Stimulated activated CD8-positive, alpha-beta memory T cell treated with anti-CD3 and anti-CD28 coated beads, Interleukin-4, amount 100 ng/mL, for 24 hours (primary cell): ENCODE measurements around the gene ZBTB4.
"Not testable (repeated sequence)": the region's sequence is repeated elsewhere in the genome, so short reads cannot be mapped to it uniquely, and the experiment has no call there.

Experiments used
- DNase-seq: peaks from one replicate; pipeline ENCODE4 v3.0.0-alpha.2; 2020; ENCODE audit warnings: low read depth

The ZBTB4 gene

DNA sequence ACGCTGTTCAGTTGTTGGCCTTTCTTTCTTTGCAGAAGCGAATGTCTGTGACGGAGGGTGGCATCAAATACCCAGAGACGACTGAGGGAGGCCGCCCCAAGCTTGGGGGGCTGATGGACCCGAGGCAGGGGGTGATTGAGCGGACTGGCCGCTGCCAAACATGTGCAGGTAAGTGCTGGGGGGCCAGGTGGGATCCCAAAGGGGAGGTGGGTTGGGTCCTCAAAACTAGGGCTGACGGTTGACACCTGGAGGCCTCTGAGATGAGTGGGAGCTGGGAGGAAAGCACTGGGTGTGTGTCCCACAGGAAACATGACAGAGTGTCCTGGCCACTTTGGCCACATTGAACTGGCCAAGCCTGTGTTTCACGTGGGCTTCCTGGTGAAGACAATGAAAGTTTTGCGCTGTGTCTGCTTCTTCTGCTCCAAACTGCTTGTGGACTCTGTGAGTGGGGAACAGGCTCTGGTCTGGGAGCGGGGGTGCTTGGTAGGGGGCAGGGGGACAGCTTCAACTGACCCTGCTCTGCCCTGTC, 16.5 kb upstream of the ZBTB4 start:
- no peak for DNase-seq

GRCh38 chr17:7493941-7494340, 14.5 kb upstream of the ZBTB4 start:
- no peak for DNase-seq

- no peak for DNase-seq
Observed at GRCh38 chr17:7491583-7491982, 12.2 kb upstream of the ZBTB4 start.

GRCh38 chr17:7490144-7490543, 10.7 kb upstream of the ZBTB4 start:
- no peak for DNase-seq

DNA sequence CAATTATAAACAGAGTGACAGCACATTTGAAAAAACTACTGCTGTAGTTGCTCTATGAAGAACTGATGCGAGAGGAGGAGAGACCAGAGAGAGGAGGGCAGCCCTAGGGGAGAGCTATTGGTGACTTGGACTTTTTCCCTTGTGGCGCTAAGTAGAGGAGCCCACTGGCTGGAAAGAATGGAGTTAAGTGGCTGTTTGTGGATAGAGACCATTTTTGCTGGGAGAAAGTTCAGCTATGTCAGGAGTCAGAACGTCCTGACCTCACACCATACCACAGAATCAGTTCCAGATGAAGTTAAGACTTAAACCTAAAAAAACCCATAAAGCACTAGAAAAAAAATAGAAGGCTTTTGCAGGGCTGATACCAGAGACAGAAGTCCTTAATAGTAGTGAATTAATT, 6.8 kb upstream of the ZBTB4 start:
- DNase-seq: no peak

- no peak for DNase-seq
Observed at GRCh38 chr17:7484919-7485377, 5.5 kb upstream of the ZBTB4 start.

DNA sequence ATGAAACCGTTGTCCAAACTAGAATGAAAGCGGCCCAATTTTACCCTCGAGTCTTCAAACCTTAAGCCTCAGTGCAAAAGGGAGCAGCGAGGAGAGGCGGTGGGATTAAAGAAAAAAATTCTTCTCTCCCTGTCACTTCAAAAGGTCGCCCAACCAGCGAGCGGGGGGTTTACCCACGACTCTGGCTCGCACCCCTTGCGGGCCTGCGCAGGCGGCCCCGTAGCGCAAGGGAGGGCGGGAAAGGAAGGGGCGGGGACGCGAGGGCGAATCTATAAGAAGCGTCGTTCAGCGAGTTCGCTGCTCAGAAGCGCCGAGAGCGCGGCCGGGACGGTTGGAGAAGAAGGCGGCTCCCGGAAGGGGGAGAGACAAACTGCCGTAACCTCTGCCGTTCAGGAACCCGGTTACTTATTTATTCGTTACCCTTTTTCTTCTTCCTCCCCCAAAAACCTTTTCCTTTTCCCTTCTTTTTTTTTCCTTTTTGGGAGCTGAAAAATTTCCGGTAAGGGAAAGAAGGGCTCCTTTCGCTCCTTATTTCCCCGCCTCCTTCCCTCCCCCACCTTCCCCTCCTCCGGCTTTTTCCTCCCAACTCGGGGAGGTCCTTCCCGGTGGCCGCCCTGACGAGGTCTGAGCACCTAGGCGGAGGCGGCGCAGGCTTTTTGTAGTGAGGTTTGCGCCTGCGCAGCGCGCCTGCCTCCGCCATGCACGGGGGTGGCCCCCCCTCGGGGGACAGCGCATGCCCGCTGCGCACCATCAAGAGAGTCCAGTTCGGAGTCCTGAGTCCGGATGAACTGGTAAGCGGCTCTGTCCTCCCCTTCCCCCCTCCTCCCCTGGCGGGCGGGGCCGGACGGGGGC, 4.9 kb upstream of the ZBTB4 start, which contains the start of gene POLR2A:
POLR2A (plus strand) TSS at position 300 of the 852 bp plus-strand sequence.
- DNase-seq: peak; percentile 96

DNA sequence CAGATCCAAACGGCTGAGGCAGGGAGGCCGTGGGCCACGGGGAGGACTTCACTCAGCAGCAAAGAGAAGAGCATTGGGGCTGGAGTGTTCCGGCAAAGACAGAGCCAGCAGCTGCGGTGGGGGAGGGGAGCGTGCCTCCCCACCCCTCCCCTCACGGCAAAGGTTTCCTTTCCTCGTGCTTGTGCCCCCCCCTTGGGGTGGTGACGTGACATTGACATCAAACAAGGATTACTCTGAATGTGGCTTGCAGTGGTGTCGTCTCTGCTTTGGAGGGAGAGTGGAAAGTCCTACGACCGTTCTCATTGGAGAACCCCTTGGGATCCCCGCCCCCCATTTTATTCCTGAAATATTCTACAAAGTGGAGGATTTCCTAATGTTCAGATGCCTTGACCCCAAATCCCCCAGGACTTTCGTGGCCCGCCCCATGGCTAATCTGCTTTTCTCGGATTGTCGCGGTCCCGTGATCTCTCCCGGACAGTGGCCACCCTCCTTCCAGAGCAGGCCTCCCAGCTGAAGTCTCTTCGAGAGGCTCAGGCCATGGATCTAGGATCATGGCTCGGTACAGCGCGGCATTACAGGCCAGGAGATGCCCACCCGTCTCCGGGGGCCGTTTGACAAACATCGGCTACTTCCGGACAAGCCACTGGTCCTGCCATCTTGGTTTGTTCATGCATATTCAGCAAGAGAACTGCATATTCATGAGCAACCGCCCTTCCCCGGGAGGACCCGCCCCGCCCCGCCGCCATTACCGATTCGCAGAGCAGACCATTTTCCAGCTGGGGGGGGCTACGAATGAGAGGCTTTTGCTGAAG, 4.0 kb upstream of the ZBTB4 start:
- DNase-seq: peak; percentile 92

DNA sequence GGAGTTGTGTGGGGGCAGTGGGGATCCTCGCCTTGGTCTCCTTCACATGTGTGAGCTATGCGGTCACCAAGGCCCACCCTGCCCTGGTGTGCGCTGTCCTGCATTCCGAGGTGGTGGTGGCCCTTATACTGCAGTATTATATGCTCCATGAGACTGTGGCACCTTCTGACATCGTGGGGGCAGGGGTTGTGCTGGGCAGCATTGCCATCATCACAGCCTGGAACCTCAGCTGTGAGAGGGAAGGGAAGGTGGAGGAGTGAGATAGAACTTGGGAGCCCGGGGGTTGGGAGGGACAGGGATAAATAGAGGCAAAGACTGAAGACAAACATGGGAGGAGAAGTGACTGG, 3.3 kb upstream of the ZBTB4 start:
- DNase-seq: not testable (repeated sequence)

- not testable (repeated sequence) for DNase-seq
Observed at GRCh38 chr17:7481842-7482741, 2.7 kb upstream of the ZBTB4 start.

- not testable (repeated sequence) for DNase-seq
Observed at GRCh38 chr17:7481275-7481674, 1.8 kb upstream of the ZBTB4 start, which contains the start of gene SLC35G6. Gene SLC35G6 (plus strand): TSS chr17:7481446. CDS start chr17:7481517, 71 bp downstream.

GRCh38 chr17:7480089-7480384, 606 bp upstream of the ZBTB4 start:
- DNase-seq: no peak

GRCh38 chr17:7478276-7479212, 887 bp downstream of the ZBTB4 start:
- DNase-seq: peak; percentile 42

GRCh38 chr17:7477392-7478275, 1.8 kb downstream of the ZBTB4 start:
- no peak for DNase-seq

GRCh38 chr17:7476951-7477350, 2.5 kb downstream of the ZBTB4 start:
- no peak for DNase-seq

DNA sequence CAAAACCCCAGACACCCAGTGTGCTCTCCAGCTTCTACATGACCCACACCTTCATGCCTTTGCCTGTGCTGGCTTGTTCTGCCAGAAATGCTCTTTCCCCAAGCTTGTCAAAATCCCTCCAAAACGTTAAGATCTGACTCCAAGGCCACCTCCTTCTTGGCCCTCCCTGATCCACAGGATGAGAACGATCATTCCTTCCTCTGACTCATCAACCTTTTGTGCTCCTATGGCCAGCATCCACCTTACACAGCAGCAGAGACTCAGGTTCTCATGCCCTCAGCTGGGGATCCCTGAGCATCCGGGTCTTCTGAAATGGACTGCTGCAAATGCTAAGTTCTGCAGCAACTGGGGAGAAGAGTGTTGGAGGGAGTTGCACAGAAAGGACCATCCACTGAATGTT, 2.9 kb downstream of the ZBTB4 start:
- DNase-seq: no peak

DNA sequence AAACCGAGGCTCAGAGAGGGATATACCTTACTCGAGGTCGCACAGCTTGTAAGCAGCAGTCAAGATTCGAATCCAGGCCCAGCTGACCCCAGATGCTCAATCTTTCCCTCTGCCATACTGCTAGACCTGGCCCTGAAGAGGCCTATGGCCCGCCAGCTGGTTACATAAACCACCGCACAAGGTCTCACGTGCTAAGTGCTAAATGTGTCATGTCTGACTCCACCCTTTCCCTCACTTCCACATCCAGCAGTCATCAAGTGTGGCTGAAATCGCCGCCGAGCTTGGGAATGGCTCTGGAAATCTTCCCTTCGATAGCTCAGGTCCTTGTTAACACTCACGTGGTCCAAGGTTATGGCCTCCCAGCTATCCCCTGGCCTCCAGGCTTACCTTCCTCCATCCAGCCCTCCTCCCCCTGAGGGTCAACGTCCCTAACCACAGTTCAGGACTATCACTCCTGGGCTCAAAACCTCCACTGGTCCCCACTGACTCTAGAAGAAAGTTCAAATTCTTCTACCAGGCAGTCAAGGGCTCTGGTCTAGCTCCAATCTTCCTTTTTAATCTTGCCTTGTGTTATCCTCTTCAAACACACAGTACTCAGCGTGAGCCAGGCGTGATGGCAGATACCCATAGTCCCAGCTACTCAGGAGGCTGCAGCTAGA, 3.5 kb downstream of the ZBTB4 start:
- no peak for DNase-seq

GRCh38 chr17:7474767-7475166, 4.7 kb downstream of the ZBTB4 start:
- not testable (repeated sequence) for DNase-seq

DNA sequence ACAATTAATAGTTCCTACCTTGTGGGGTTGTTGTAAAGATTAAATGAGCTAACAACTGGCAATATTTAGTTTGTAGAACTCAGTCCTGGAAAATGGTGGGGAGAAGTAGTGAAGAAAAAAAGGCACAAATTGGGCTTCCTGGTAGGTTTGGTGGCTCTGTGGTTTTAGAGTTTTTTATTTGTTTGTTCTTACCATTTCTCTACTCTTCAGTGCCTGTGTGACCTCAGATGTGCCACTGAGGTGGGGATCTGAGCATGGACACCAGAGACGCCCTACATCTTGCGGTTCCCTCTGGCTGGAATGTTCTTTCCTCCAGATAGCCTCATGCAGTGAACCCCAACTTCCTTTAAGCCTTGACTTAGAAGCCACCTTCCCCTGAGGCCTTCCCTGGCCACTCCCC, 7.7 kb downstream of the ZBTB4 start:
- DNase-seq: no peak
